SJSA1 (cell line): ENCODE data around the gene ERN2. TPM values are rescaled to one million over a fixed set of nuclear protein-coding genes. Genes with fewer than 3 reads are reported as not detected.

Experiments
- DNase-seq, 2 experiments: peaks; one replicate each; pipeline ENCODE4 v3.0.0-alpha.2; 2015 to 2020; ENCODE audit warnings: low spot score in 2 of 2, low read depth in 1 of 2
- H3K27ac ChIP-seq: fragments of 250-450 bp; sonication (Bioruptor Pico); 2 replicates; pipeline ENCODE4 v1.5.1; 2020; ENCODE audit warnings: mild to moderate bottlenecking, moderate library complexity
- H3K27me3 ChIP-seq: fragments of 250-450 bp; sonication (Bioruptor Pico); replicated peaks from 2 replicates; pipeline ENCODE4 v1.5.1; 2020; ENCODE audit warnings: mild to moderate bottlenecking, moderate library complexity
- H3K36me3 ChIP-seq: fragments of 250-450 bp; sonication (Bioruptor Pico); 2 replicates; pipeline ENCODE4 v1.5.1; 2020; ENCODE audit warnings: mild to moderate bottlenecking
- H3K4me1 ChIP-seq: fragments of 250-450 bp; sonication (Bioruptor Pico); replicated peaks from 2 replicates; pipeline ENCODE4 v1.6.1; 2021; ENCODE audit warnings: mild to moderate bottlenecking
- H3K4me3 ChIP-seq: fragments of 250-450 bp; sonication (Bioruptor Pico); 2 replicates; pipeline ENCODE4 v1.5.1; 2020; ENCODE audit warnings: mild to moderate bottlenecking
- H3K9me3 ChIP-seq: fragments of 250-450 bp; sonication (Bioruptor Pico); replicated peaks from 2 replicates; pipeline ENCODE4 v1.5.1; 2020; ENCODE audit warnings: mild to moderate bottlenecking
- total RNA-seq: library from RNA; depleted of rRNA; stranded (reverse); fragments of >200 nt; shearing (Covaris generic); gene quantifications from 2 replicates; pipeline ENCODE4 v1.2.3, GENCODE V29; 2014

Gene ERN2
- total RNA-seq, 1 experiment from 2014 or later = not detected

- H3K4me3 ChIP-seq = no peak overlapping the region
- DNase-seq = no peak
- no peaks in the 10 kb centered on the region for H3K9me3 ChIP-seq
- no peaks in the 10 kb centered on the region for H3K4me1 ChIP-seq
- H3K36me3 ChIP-seq = peaks cover 76% of the 10 kb centered on the region
- no peak overlapping the region for H3K27ac ChIP-seq
- no peaks in the 10 kb centered on the region for H3K27me3 ChIP-seq
Observed at GRCh38 chr16:23689442-23690187, 23.4 kb downstream of the ERN2 start.

GRCh38 chr16:23687034-23687808 is 25.8 kb downstream of the ERN2 start:
- DNase-seq = no peak
- Histone ChIP-seq H3K4me3 (no peak overlapping the region), H3K27me3 (no peaks in the 10 kb centered on the region), H3K4me1 (no peaks in the 10 kb centered on the region), H3K36me3 (peaks cover 98% of the 10 kb centered on the region), H3K27ac (no peak overlapping the region), H3K9me3 (no peaks in the 10 kb centered on the region)

- Histone ChIP-seq H3K27ac (no peak overlapping the region), H3K9me3 (no peaks in the 10 kb centered on the region), H3K4me1 (peaks cover 19% of the 10 kb centered on the region), H3K4me3 (no peak overlapping the region), H3K36me3 (peaks cover 95% of the 10 kb centered on the region), H3K27me3 (no peaks in the 10 kb centered on the region)
- no peak for DNase-seq
Observed at GRCh38 chr16:23683487-23683886, 29.5 kb downstream of the ERN2 start.

GRCh38 chr16:23682181-23682580 is 30.8 kb downstream of the ERN2 start:
- Histone ChIP-seq H3K4me3 (no peak overlapping the region), H3K36me3 (peaks cover 82% of the 10 kb centered on the region), H3K4me1 (peaks cover 24% of the 10 kb centered on the region), H3K27ac (no peak overlapping the region), H3K9me3 (no peaks in the 10 kb centered on the region), H3K27me3 (no peaks in the 10 kb centered on the region)
- no peak for DNase-seq

- H3K4me1 ChIP-seq = peaks cover 24% of the 10 kb centered on the region
- no peak overlapping the region for H3K27ac ChIP-seq
- peak overlapping the region; percentile 69 for H3K4me3 ChIP-seq
- DNase-seq = no peak
- peaks cover 60% of the 10 kb centered on the region for H3K36me3 ChIP-seq
- H3K27me3 ChIP-seq = no peaks in the 10 kb centered on the region
- no peaks in the 10 kb centered on the region for H3K9me3 ChIP-seq
Observed at GRCh38 chr16:23679986-23680336, 33.1 kb downstream of the ERN2 start.

- H3K9me3 ChIP-seq = no peaks in the 10 kb centered on the region
- DNase-seq = peak; percentile 44 to 70
Observed at GRCh38 chr16:23679274-23679985, 33.6 kb downstream of the ERN2 start.

GRCh38 chr16:23678430-23679273 is 34.4 kb downstream of the ERN2 start, which contains the start of gene PLK1:
Gene PLK1, plus strand, starts transcription at chr16:23678889. Its CDS starts 44 bp downstream, at chr16:23678933.
- peaks cover 58% of the 10 kb centered on the region for H3K36me3 ChIP-seq
- peak; percentile 82 to 88 for DNase-seq
- H3K9me3 ChIP-seq = no peaks in the 10 kb centered on the region
- H3K4me3 ChIP-seq = peak within 1 kb of the TSS; percentile 69
- peak within 1 kb of the TSS; percentile 50 for H3K27ac ChIP-seq
- H3K4me1 ChIP-seq = peaks cover 24% of the 10 kb centered on the region
- H3K27me3 ChIP-seq = no peaks in the 10 kb centered on the region

More at GRCh38 chr16:23679274-23679985, 33.6 kb downstream of the ERN2 start:
- Histone ChIP-seq H3K36me3 (peaks cover 62% of the 10 kb centered on the region), H3K27me3 (no peaks in the 10 kb centered on the region), H3K4me3 (peak overlapping the region; percentile 69), H3K4me1 (peaks cover 24% of the 10 kb centered on the region), H3K27ac (peak overlapping the region; percentile 50)

- Histone ChIP-seq H3K27me3 (no peaks in the 10 kb centered on the region), H3K27ac (no peak overlapping the region)
- DNase-seq = no peak
Observed at GRCh38 chr16:23676924-23677480, 36.0 kb downstream of the ERN2 start.

GRCh38 chr16:23673971-23674614 is 38.9 kb downstream of the ERN2 start:
- H3K27me3 ChIP-seq = no peaks in the 10 kb centered on the region
- no peaks in the 10 kb centered on the region for H3K9me3 ChIP-seq
- peaks cover 52% of the 10 kb centered on the region for H3K36me3 ChIP-seq
- no peak overlapping the region for H3K27ac ChIP-seq
- H3K4me1 ChIP-seq = peaks cover 14% of the 10 kb centered on the region; the same call in 1 of the 2 replicates
- H3K4me3 ChIP-seq = no peak overlapping the region
- no peak for DNase-seq

More at GRCh38 chr16:23676924-23677480, 36.0 kb downstream of the ERN2 start:
- Histone ChIP-seq H3K4me3 (no peak overlapping the region), H3K9me3 (no peaks in the 10 kb centered on the region), H3K4me1 (peaks cover 24% of the 10 kb centered on the region), H3K36me3 (peaks cover 53% of the 10 kb centered on the region)

- DNase-seq = peak in 1 of 2 experiments; percentile 15
- H3K9me3 ChIP-seq = no peaks in the 10 kb centered on the region
- H3K36me3 ChIP-seq = peaks cover 85% of the 10 kb centered on the region
- no peak overlapping the region for H3K27ac ChIP-seq
- H3K27me3 ChIP-seq = no peaks in the 10 kb centered on the region
- peaks cover 9% of the 10 kb centered on the region; the same call in 1 of the 2 replicates for H3K4me1 ChIP-seq
- no peak overlapping the region for H3K4me3 ChIP-seq
Observed at GRCh38 chr16:23670137-23670776, 42.8 kb downstream of the ERN2 start.

- Histone ChIP-seq H3K4me3 (no peak overlapping the region), H3K4me1 (peaks cover 9% of the 10 kb centered on the region; the same call in 1 of the 2 replicates), H3K9me3 (no peaks in the 10 kb centered on the region), H3K27me3 (no peaks in the 10 kb centered on the region), H3K36me3 (peaks cover 90% of the 10 kb centered on the region), H3K27ac (no peak overlapping the region)
- DNase-seq = no peak
Observed at GRCh38 chr16:23668873-23669272, 44.1 kb downstream of the ERN2 start.

- Histone ChIP-seq H3K4me3 (no peak overlapping the region), H3K27ac (no peak overlapping the region), H3K9me3 (no peaks in the 10 kb centered on the region), H3K27me3 (no peaks in the 10 kb centered on the region), H3K36me3 (peaks cover 92% of the 10 kb centered on the region), H3K4me1 (peaks cover 9% of the 10 kb centered on the region; the same call in 1 of the 2 replicates)
- DNase-seq = no peak
Observed at GRCh38 chr16:23668225-23668624, 44.8 kb downstream of the ERN2 start.
